HepG2 (cell line): Measurements from ENCODE around the gene WDR18. TPM values are rescaled to one million over a fixed set of nuclear protein-coding genes. Genes with fewer than 3 reads are reported as not detected.
A peak's percentile ranks its signal among the peaks of the same experiment; 100 is the strongest.

Source experiments
- DMAP1 ChIP-seq: IDR thresholded peaks from 2 replicates; pipeline ENCODE4 v1.6.1; 2016
- EZH2 ChIP-seq: conservative IDR thresholded peaks from 2 replicates; pipeline ENCODE4 v1.6.1; 2012; ENCODE audit warnings: mild to moderate bottlenecking, low read depth, low read length, moderate library complexity
- FOXA3 ChIP-seq: IDR thresholded peaks from 2 replicates; pipeline ENCODE4 v1.6.1; 2016; ENCODE audit warnings: missing genetic modification reagents, missing compliant biosample characterization
- GMEB1 ChIP-seq: sonication (generic); formaldehyde crosslinking; IDR thresholded peaks from 2 replicates; pipeline ENCODE4 v1.5.1; 2020; ENCODE audit warnings: missing genetic modification reagents, mild to moderate bottlenecking, borderline replicate concordance
- MBNL3 ChIP-seq: fragments of 250-450 bp; sonication (Bioruptor Pico); conservative IDR thresholded peaks from 2 replicates; pipeline ENCODE4 v1.8.0; 2022; ENCODE audit warnings: mild to moderate bottlenecking, inconsistent platforms
- MLX ChIP-seq: IDR thresholded peaks from 2 replicates; pipeline ENCODE4 v1.6.1; 2016
- NFATC3 ChIP-seq: sonication (generic); formaldehyde crosslinking; IDR thresholded peaks from 2 replicates; pipeline ENCODE4 v1.5.1; 2020; ENCODE audit warnings: mild to moderate bottlenecking, missing genetic modification reagents
- NFE2L2 ChIP-seq: fragments of 150-350 bp; IDR thresholded peaks from 2 replicates; pipeline ENCODE4 v1.6.1; 2014; ENCODE audit warnings: low read length
- NFIB ChIP-seq: sonication (generic); formaldehyde crosslinking; IDR thresholded peaks from 2 replicates; pipeline ENCODE4 v1.9.0; 2021; ENCODE audit warnings: missing genetic modification reagents, mild to moderate bottlenecking, borderline replicate concordance
- POLR2AphosphoS2 ChIP-seq: IDR thresholded peaks from 2 replicates; pipeline ENCODE4 v1.6.1; 2011; ENCODE audit warnings: low read depth, low read length, improper control_type of control experiment
- SATB2 ChIP-seq: sonication (generic); formaldehyde crosslinking; IDR thresholded peaks from 2 replicates; pipeline ENCODE4 v1.5.0; 2020; ENCODE audit warnings: missing genetic modification reagents
- TFE3 ChIP-seq: IDR thresholded peaks from 2 replicates; pipeline ENCODE4 v1.6.1; 2016
- ZNF205 ChIP-seq: IDR thresholded peaks from 2 replicates; pipeline ENCODE4 v1.6.1; 2018; ENCODE audit warnings: missing biosample characterization, missing genetic modification reagents
- ZNF235 ChIP-seq: sonication (generic); formaldehyde crosslinking; IDR thresholded peaks from 2 replicates; pipeline ENCODE4 v1.8.1; 2023; ENCODE audit warnings: mild to moderate bottlenecking, missing genetic modification reagents, borderline replicate concordance
- ZNF281 ChIP-seq: sonication (generic); formaldehyde crosslinking; IDR thresholded peaks from 2 replicates; pipeline ENCODE4 v1.4.0; 2020; ENCODE audit warnings: missing genetic modification reagents, borderline replicate concordance
- ZNF317 ChIP-seq: sonication (generic); formaldehyde crosslinking; IDR thresholded peaks from 2 replicates; pipeline ENCODE4 v1.5.0; 2020; ENCODE audit warnings: mild to moderate bottlenecking, missing genetic modification reagents
- ZNF788 ChIP-seq: sonication (generic); formaldehyde crosslinking; IDR thresholded peaks from 2 replicates; pipeline ENCODE4 v1.5.0; 2020; ENCODE audit warnings: mild to moderate bottlenecking, missing genetic modification reagents, borderline replicate concordance
- polyA plus RNA-seq, 8 experiments: library from polyadenylated mRNA; depleted of rRNA in 3 of 8; stranded (reverse) in 7 of 8; unstranded in 1 of 8; fragments of >200 nt; fragmentation: Illumina TruSeq in 4 of 8; extraction: Trizol in 4 of 8; gene quantifications; 2 replicates each; pipeline versions ENCODE4 v1.2.1 to v1.2.3, GENCODE V29; 2011 to 2016; ENCODE audit warnings: low read depth in 4 of 8, missing spikeins in 1 of 8, mixed read lengths in 1 of 8; ENCODE audit not compliant: insufficient read depth in 1 of 8
- total RNA-seq, 5 experiments: library from RNA; depleted of rRNA; stranded (reverse); fragments of >200 nt; fragmentation: Illumina TruSeq; extraction: Trizol; gene quantifications; 2 replicates each; pipeline ENCODE4 v1.2.3, GENCODE V29; 2016; ENCODE audit warnings: low read depth in 1 of 5
- TF ChIP-seq, protein P1 (sequence below), 2 experiments: sonication (generic) in 1 of 2; formaldehyde crosslinking in 1 of 2; IDR thresholded peaks; 2 replicates each; pipeline versions ENCODE4 v1.4.0 to v1.6.1; 2016 to 2020; ENCODE audit warnings: borderline replicate concordance in 1 of 2, low read depth in 1 of 2, mild to moderate bottlenecking in 1 of 2, missing genetic modification reagents in 1 of 2

The WDR18 gene
- total and polyA plus RNA-seq, 2 of the 13 experiments (the other 11 are each of a cell fraction or from before 2014, with no cell fraction given) = 36.4 to 47.6 TPM

GRCh38 chr19:980133-980998 lies 3.8 kb upstream of the WDR18 start (continued):
- TF ChIP-seq GMEB1 (CRISPR knock-in tag) = peak; percentile 56; the same call in 1 of the 2 replicates
- TF ChIP-seq ZNF281 (CRISPR knock-in tag) = peak; percentile 100
- no peak for TF ChIP-seq EZH2
- TF ChIP-seq NFE2L2 = no peak
- TF ChIP-seq TFE3 = peak; percentile 59
- no peak for TF ChIP-seq POLR2AphosphoS2
- TF ChIP-seq SATB2 = no peak
- TF ChIP-seq, protein P1, sequence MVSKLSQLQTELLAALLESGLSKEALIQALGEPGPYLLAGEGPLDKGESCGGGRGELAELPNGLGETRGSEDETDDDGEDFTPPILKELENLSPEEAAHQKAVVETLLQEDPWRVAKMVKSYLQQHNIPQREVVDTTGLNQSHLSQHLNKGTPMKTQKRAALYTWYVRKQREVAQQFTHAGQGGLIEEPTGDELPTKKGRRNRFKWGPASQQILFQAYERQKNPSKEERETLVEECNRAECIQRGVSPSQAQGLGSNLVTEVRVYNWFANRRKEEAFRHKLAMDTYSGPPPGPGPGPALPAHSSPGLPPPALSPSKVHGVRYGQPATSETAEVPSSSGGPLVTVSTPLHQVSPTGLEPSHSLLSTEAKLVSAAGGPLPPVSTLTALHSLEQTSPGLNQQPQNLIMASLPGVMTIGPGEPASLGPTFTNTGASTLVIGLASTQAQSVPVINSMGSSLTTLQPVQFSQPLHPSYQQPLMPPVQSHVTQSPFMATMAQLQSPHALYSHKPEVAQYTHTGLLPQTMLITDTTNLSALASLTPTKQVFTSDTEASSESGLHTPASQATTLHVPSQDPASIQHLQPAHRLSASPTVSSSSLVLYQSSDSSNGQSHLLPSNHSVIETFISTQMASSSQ (IDR thresholded peaks at IDR 0.05; ENCODE audit: low read depth) = no peak
- TF ChIP-seq, protein P1 (CRISPR knock-in tag; IDR thresholded peaks at IDR 0.05; ENCODE audit: borderline replicate concordance) = peak; percentile 68; the same call in 1 of the 2 replicates
- peak; percentile 29; the same call in 1 of the 2 replicates for TF ChIP-seq ZNF235 (CRISPR knock-in tag)
- TF ChIP-seq ZNF788 (CRISPR knock-in tag) = peak; percentile 94
- no peak for TF ChIP-seq NFATC3 (CRISPR knock-in tag)
- TF ChIP-seq ZNF205 = peak; percentile 80
- 0 out of 2 replicates have a peak, but pooled peaks have one; percentile 58 for TF ChIP-seq ZNF317
- TF ChIP-seq MLX (CRISPR knock-in tag) = peak; percentile 83
- peak; percentile 97 for TF ChIP-seq DMAP1 (CRISPR knock-in tag)
- peak; percentile 67 for TF ChIP-seq FOXA3 (CRISPR knock-in tag)
- TF ChIP-seq NFIB = no peak
- TF ChIP-seq MBNL3 = no peak
